ENCODE data around the gene PI4KB. TPM values are rescaled to one million over a fixed set of nuclear protein-coding genes. Genes with fewer than 3 reads are reported as not detected.

Gene PI4KB
- total RNA-seq (2014; rRNA removed; shearing (Covaris generic)) (36.9 and 38.0 TPM in 2 replicates), total RNA-seq (2022) (50.6 and 60.4 TPM in 2 replicates), Bru-seq, nascent RNA (percentile 66 among the genes with signal in this experiment), BruChase-seq, experiment 1, labeled RNA remaining after a 6-hour chase (percentile 70 among the genes with signal in this experiment), BruChase-seq, experiment 2, labeled RNA remaining after a 2-hour chase (percentile 75 among the genes with signal in this experiment)
- long read RNA-seq, transcript PI4KB-201 (13 exons, 3,331 nt) = minor isoform, 11 of 131 reads
- long read RNA-seq, transcript PI4KB-203 (11 exons, 3,934 nt) = major isoform, 17 of 131 reads
- long read RNA-seq, partial matches to known transcripts = 37 of 131 reads
- long read RNA-seq, other reads (novel, unspliced or antisense) = 62 of 131 reads

GRCh38 chr1:151327223-151327902, at the start of gene PI4KB:
Gene PI4KB (minus strand): TSS chr1:151327416. CDS start chr1:151316481, 10,935 bp downstream.
- peak within 1 kb of the TSS; percentile 85 for H2AFZ ChIP-seq (ENCODE audit: low read length)
- intact Hi-C loops (cut with micrococcal nuclease; ENCODE audit: unreplicated experiment) = loop anchor here (5.0 kb wide), 1 partner anchor 45 kb away; the partner anchor contains the start of gene ZNF687
- no peaks in the 10 kb centered on the region for H3K9me3 ChIP-seq (ENCODE audit: low read length)
- H4K20me1 ChIP-seq (ENCODE audit: insufficient read depth, low read length) = no peaks in the 10 kb centered on the region
- peaks cover 23% of the 10 kb centered on the region for H3K4me1 ChIP-seq (ENCODE audit: insufficient read depth, low read length, poor library complexity, severe bottlenecking)
- peak; percentile 97 for DNase-seq (ENCODE audit: low spot score)
- no peak for TF ChIP-seq CTCF (conservative IDR thresholded peaks at IDR 0.05; ENCODE audit: low read length)
- TF ChIP-seq EZH2phosphoT487 (IDR thresholded peaks at IDR 0.05; ENCODE audit: borderline replicate concordance, low read depth, low read length) = no peak
- H3K36me3 ChIP-seq (ENCODE audit: insufficient read depth, low read length) = peaks cover 28% of the 10 kb centered on the region
- peak within 1 kb of the TSS; percentile 74 for H3K4me3 ChIP-seq (ENCODE audit: low read depth, low read length, poor library complexity, severe bottlenecking)
- no TSS peak for BruUV-seq (replicated peaks)
- POLR2A ChIA-PET = interaction anchor here (0.6 to 2.8 kb wide), 13 partner anchors 9 to 363 kb away, joined by 3 to 11 read pairs (median 3); partner anchors contain the start of gene ZNF687
- H3K4me2 ChIP-seq (ENCODE audit: low read length) = peak within 1 kb of the TSS; percentile 90
- no peaks in the 10 kb centered on the region for H3K9me2 ChIP-seq (ENCODE audit: insufficient read depth, low read length)
- CTCF ChIA-PET (ENCODE audit: unreplicated experiment) = interaction anchor here (0.6 to 1.6 kb wide), 5 partner anchors 14 to 759 kb away, joined by 3 to 7 read pairs (median 4); partner anchors contain the start of gene RFX5
- H3K79me2 ChIP-seq (ENCODE audit: insufficient read depth, low read depth, low read length) = peaks cover 17% of the 10 kb centered on the region
- peak within 1 kb of the TSS; percentile 67 for H3K27ac ChIP-seq (ENCODE audit: low read depth, low read length, poor library complexity, severe bottlenecking)

GRCh38 chr1:151373196-151373595, 46.0 kb upstream of the PI4KB start:
- no peaks in the 10 kb centered on the region for H3K9me2 ChIP-seq (ENCODE audit: insufficient read depth, low read length)
- intact Hi-C loops (cut with micrococcal nuclease; ENCODE audit: unreplicated experiment) = no loop called here
- H3K4me3 ChIP-seq (ENCODE audit: low read depth, low read length, poor library complexity, severe bottlenecking) = no peak overlapping the region
- no peak for DNase-seq (ENCODE audit: low spot score)
- BruUV-seq (replicated peaks) = no TSS peak
- H3K27ac ChIP-seq (ENCODE audit: low read depth, low read length, poor library complexity, severe bottlenecking) = no peak overlapping the region
- H3K4me1 ChIP-seq (ENCODE audit: insufficient read depth, low read length, poor library complexity, severe bottlenecking) = peaks cover 6% of the 10 kb centered on the region
- H4K20me1 ChIP-seq (ENCODE audit: insufficient read depth, low read length) = no peaks in the 10 kb centered on the region
- H3K9me3 ChIP-seq (ENCODE audit: low read length) = no peaks in the 10 kb centered on the region
- H2AFZ ChIP-seq (ENCODE audit: low read length) = no peak overlapping the region
- no peaks in the 10 kb centered on the region for H3K36me3 ChIP-seq (ENCODE audit: insufficient read depth, low read length)
- H3K4me2 ChIP-seq (ENCODE audit: low read length) = no peak overlapping the region
- no peak for TF ChIP-seq CTCF (conservative IDR thresholded peaks at IDR 0.05; ENCODE audit: low read length)
- TF ChIP-seq EZH2phosphoT487 (IDR thresholded peaks at IDR 0.05; ENCODE audit: borderline replicate concordance, low read depth, low read length) = no peak
- ChIA-PET POLR2A (interaction anchor here (0.7 kb wide), 1 partner anchor 9 kb away, joined by 3 read pairs; no protein-coding TSS in a partner anchor), CTCF (ENCODE audit: unreplicated experiment) (no interaction called here)
- no peaks in the 10 kb centered on the region for H3K79me2 ChIP-seq (ENCODE audit: insufficient read depth, low read depth, low read length)
